ENCODE results near the gene LHX4. TPM values are rescaled to one million over a fixed set of nuclear protein-coding genes. Genes with fewer than 3 reads are reported as not detected.

The LHX4 gene
- total RNA-seq, 2 donors from 2014 or later, result not detected

DNA sequence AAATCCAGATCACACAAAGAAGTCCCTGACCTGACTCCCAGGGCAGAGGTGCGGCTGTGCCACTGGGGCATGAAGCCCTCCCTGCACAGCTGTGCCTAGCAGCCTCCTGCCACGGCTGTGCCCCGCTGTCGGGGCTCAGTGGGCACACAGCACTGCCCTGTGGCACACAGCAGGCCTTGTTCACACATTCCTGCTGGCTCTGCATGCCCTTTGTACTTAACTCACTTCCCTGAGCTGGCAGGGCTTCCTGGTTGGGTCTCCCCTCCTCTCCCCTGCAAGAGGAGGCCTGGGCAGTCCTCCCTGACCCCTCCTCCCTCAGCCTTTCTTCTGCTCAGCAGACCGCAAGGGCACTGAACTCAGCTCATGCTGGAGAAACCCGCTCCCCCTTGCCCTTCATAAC is 14.8 kb downstream of the LHX4 start:
- Histone ChIP-seq H3K4me3 (ENCODE audit: low read length) (no peak overlapping the region), H3K36me3 (ENCODE audit: control insufficient read depth, insufficient read depth, low read length) (no peaks in the 10 kb centered on the region), H3K9me3 (ENCODE audit: control insufficient read depth, low read length) (no peaks in the 10 kb centered on the region), H3K4me1 (ENCODE audit: control insufficient read depth, insufficient read depth, low read length) (no peaks in the 10 kb centered on the region), H3K27me3 (ENCODE audit: control insufficient read depth, insufficient read depth, low read length, poor library complexity, severe bottlenecking) (peaks cover 33% of the 10 kb centered on the region), H3K27ac (ENCODE audit: low read depth, low read length) (no peak overlapping the region), H3K9ac (ENCODE audit: extremely low read depth, low read length, poor library complexity, severe bottlenecking) (no peak overlapping the region)
- no peak for TF ChIP-seq CTCF (conservative IDR thresholded peaks at IDR 0.05)
- Mint-ChIP-seq H3K9me3 (no peaks in the 10 kb centered on the region), H3K4me3 (no peak overlapping the region), H3K27me3 (ENCODE audit: insufficient read depth) (peaks cover 57% of the 10 kb centered on the region), H3K36me3 (ENCODE audit: low read depth) (no peaks in the 10 kb centered on the region), H3K27ac (no peak overlapping the region), H3K4me1 (no peaks in the 10 kb centered on the region)
- DNase-seq, result no peak
- 85 to 89% methylated on average over 5 to 6 of the region's 6 CpGs for WGBS, 2 experiments (ENCODE audit: insufficient coverage in 1 of 2, insufficient read length in 1 of 2)

- Histone ChIP-seq H3K9ac (ENCODE audit: extremely low read depth, low read length, poor library complexity, severe bottlenecking) (no peak overlapping the region), H3K36me3 (ENCODE audit: control insufficient read depth, insufficient read depth, low read length) (no peaks in the 10 kb centered on the region), H3K9me3 (ENCODE audit: control insufficient read depth, low read length) (no peaks in the 10 kb centered on the region), H3K4me3 (ENCODE audit: low read length) (no peak overlapping the region), H3K27me3 (ENCODE audit: control insufficient read depth, insufficient read depth, low read length, poor library complexity, severe bottlenecking) (peaks cover 15% of the 10 kb centered on the region), H3K4me1 (ENCODE audit: control insufficient read depth, insufficient read depth, low read length) (no peaks in the 10 kb centered on the region), H3K27ac (ENCODE audit: low read depth, low read length) (no peak overlapping the region)
- H3K36me3 Mint-ChIP-seq (ENCODE audit: low read depth), result no peaks in the 10 kb centered on the region
- no peak for DNase-seq
- WGBS, 2 experiments (ENCODE audit: insufficient coverage in 1 of 2, insufficient read length in 1 of 2), result 83 to 100% methylated on average over 4 to 5 of the region's 5 CpGs
- H3K4me3 Mint-ChIP-seq, result no peak overlapping the region
- H3K27me3 Mint-ChIP-seq (ENCODE audit: insufficient read depth), result peaks cover 47% of the 10 kb centered on the region
- no peak overlapping the region for H3K27ac Mint-ChIP-seq
- H3K4me1 Mint-ChIP-seq, result no peaks in the 10 kb centered on the region
- no peak for TF ChIP-seq CTCF (conservative IDR thresholded peaks at IDR 0.05)
- H3K9me3 Mint-ChIP-seq, result no peaks in the 10 kb centered on the region
Observed at GRCh38 chr1:180246579-180246978, 16.5 kb downstream of the LHX4 start.

GRCh38 chr1:180247061-180247460 is 17.0 kb downstream of the LHX4 start:
- H3K27ac ChIP-seq (ENCODE audit: low read depth, low read length), result no peak overlapping the region
- H3K27me3 ChIP-seq (ENCODE audit: control insufficient read depth, insufficient read depth, low read length, poor library complexity, severe bottlenecking), result peaks cover 11% of the 10 kb centered on the region
- Mint-ChIP-seq H3K27me3 (ENCODE audit: insufficient read depth) (peaks cover 42% of the 10 kb centered on the region), H3K4me3 (no peak overlapping the region), H3K36me3 (ENCODE audit: low read depth) (no peaks in the 10 kb centered on the region), H3K9me3 (no peaks in the 10 kb centered on the region), H3K27ac (no peak overlapping the region), H3K4me1 (no peaks in the 10 kb centered on the region)
- no peak overlapping the region for H3K9ac ChIP-seq (ENCODE audit: extremely low read depth, low read length, poor library complexity, severe bottlenecking)
- no peak overlapping the region for H3K4me3 ChIP-seq (ENCODE audit: low read length)
- no peaks in the 10 kb centered on the region for H3K4me1 ChIP-seq (ENCODE audit: control insufficient read depth, insufficient read depth, low read length)
- H3K36me3 ChIP-seq (ENCODE audit: control insufficient read depth, insufficient read depth, low read length), result no peaks in the 10 kb centered on the region
- H3K9me3 ChIP-seq (ENCODE audit: control insufficient read depth, low read length), result no peaks in the 10 kb centered on the region
- 92 to 93% methylated on average over 2 to 3 of the region's 3 CpGs for WGBS, 2 experiments (ENCODE audit: insufficient coverage in 1 of 2, insufficient read length in 1 of 2)
- TF ChIP-seq CTCF (conservative IDR thresholded peaks at IDR 0.05), result no peak
- no peak for DNase-seq
